ENCODE results near the gene SERPINA12. TPM values are rescaled to one million over a fixed set of nuclear protein-coding genes. Genes with fewer than 3 reads are reported as not detected.

SERPINA12 gene, protein sequence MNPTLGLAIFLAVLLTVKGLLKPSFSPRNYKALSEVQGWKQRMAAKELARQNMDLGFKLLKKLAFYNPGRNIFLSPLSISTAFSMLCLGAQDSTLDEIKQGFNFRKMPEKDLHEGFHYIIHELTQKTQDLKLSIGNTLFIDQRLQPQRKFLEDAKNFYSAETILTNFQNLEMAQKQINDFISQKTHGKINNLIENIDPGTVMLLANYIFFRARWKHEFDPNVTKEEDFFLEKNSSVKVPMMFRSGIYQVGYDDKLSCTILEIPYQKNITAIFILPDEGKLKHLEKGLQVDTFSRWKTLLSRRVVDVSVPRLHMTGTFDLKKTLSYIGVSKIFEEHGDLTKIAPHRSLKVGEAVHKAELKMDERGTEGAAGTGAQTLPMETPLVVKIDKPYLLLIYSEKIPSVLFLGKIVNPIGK
- total RNA-seq (2014; rRNA removed; shearing (Covaris generic)), result not detected in 2 replicates

DNA sequence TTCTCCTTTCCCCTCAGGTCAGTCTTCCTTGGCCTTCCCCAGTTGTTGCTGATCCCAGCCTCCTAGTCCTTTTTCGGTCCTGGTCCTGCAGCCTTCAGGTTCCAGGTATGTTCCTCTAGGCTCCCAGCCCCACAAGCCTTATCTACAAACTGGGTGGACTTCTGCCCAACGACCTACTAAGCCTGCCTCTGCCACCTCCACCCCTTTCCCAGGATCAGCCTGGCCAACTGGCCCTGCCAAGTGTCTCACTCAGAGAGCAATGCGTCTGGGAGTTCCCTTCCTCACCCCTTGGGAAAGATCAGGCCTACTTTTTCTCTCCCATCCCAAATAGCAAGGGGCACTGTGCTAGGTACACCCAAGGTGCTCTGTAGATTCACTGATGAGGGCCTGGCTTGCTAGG lies at the start of gene SERPINA12:
SERPINA12 (minus strand) TSS at position 114 of the 400 bp plus-strand sequence. CDS start 11,072 bp downstream, outside the sequence.
- DNase-seq (ENCODE audit: low read depth in 1 of 2, low spot score in 2 of 2), result no peak
- no peak within 1 kb of the TSS for H3K4me3 ChIP-seq
- H3K27me3 ChIP-seq (replicated peaks), result no peaks in the 10 kb centered on the region
- no peaks in the 10 kb centered on the region for H3K36me3 ChIP-seq
- H3K4me1 ChIP-seq (replicated peaks), result no peaks in the 10 kb centered on the region
- H3K27ac ChIP-seq, result no peak within 1 kb of the TSS
- no peaks in the 10 kb centered on the region for H3K9me3 ChIP-seq (replicated peaks)

GRCh38 chr14:94558842-94559241 lies 49.6 kb upstream of the SERPINA12 start:
- no peaks in the 10 kb centered on the region for H3K4me1 ChIP-seq (replicated peaks)
- H3K9me3 ChIP-seq (replicated peaks), result no peaks in the 10 kb centered on the region
- H3K27me3 ChIP-seq (replicated peaks), result no peaks in the 10 kb centered on the region
- no peak for DNase-seq (ENCODE audit: low read depth in 1 of 2, low spot score in 2 of 2)
- no peaks in the 10 kb centered on the region for H3K36me3 ChIP-seq
- no peak overlapping the region for H3K27ac ChIP-seq
- H3K4me3 ChIP-seq, result no peak overlapping the region

- H3K27ac ChIP-seq, result no peak overlapping the region
- no peaks in the 10 kb centered on the region for H3K36me3 ChIP-seq
- H3K9me3 ChIP-seq (replicated peaks), result no peaks in the 10 kb centered on the region
- H3K4me1 ChIP-seq (replicated peaks), result no peaks in the 10 kb centered on the region
- no peaks in the 10 kb centered on the region for H3K27me3 ChIP-seq (replicated peaks)
- DNase-seq (ENCODE audit: low read depth in 1 of 2, low spot score in 2 of 2), result no peak
- no peak overlapping the region for H3K4me3 ChIP-seq
These were observed 48.1 kb upstream of the SERPINA12 start for GRCh38 chr14:94557327-94557726.

DNA sequence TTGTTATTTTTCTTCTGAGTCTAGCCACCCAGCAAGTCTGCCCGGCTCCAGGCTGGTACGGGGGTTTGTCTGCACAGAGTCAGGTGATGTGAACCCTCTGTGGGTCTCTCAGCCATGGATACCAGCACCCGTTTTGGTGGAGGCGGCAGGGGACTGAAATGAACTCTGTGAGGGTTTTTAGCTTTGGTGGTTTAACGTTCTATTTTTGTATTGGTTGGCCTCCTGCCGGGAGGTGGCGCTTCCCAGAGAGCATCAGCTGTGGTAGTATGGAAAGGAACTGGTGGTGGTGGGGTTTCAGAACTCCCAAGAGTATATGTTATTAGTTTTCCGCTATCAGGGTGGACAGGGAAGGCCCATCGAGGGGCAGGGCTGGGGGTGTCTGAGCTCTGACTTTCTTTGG lies 46.7 kb upstream of the SERPINA12 start:
- no peak overlapping the region for H3K4me3 ChIP-seq
- no peak overlapping the region for H3K27ac ChIP-seq
- no peaks in the 10 kb centered on the region for H3K27me3 ChIP-seq (replicated peaks)
- no peaks in the 10 kb centered on the region for H3K9me3 ChIP-seq (replicated peaks)
- H3K4me1 ChIP-seq (replicated peaks), result no peaks in the 10 kb centered on the region
- H3K36me3 ChIP-seq, result no peaks in the 10 kb centered on the region
- DNase-seq (ENCODE audit: low read depth in 1 of 2, low spot score in 2 of 2), result no peak

DNA sequence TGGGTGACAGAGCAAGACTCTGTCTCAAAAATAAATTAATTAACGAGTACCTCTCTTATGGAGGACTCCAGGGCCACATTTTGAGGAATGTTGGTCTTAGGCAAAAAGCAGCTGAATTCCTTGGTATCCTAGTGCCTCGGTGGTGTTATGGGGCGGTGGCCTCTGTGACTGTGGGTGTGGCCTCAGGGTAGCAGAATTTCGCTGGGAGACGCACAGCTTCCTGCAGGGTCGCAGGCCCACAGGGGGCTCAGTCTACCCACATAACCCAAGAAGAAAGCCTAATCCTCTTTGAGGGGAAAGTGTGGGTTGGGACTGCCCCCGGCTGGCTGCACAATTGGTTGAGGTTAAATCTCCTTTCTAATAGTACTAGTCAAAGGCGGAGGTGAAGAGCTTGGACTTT lies 40.8 kb upstream of the SERPINA12 start:
- DNase-seq (ENCODE audit: low read depth in 1 of 2, low spot score in 2 of 2), result no peak
- no peak overlapping the region for H3K4me3 ChIP-seq
- H3K36me3 ChIP-seq, result no peaks in the 10 kb centered on the region
- no peaks in the 10 kb centered on the region for H3K27me3 ChIP-seq (replicated peaks)
- no peaks in the 10 kb centered on the region for H3K4me1 ChIP-seq (replicated peaks)
- no peaks in the 10 kb centered on the region for H3K9me3 ChIP-seq (replicated peaks)
- H3K27ac ChIP-seq, result no peak overlapping the region

DNA sequence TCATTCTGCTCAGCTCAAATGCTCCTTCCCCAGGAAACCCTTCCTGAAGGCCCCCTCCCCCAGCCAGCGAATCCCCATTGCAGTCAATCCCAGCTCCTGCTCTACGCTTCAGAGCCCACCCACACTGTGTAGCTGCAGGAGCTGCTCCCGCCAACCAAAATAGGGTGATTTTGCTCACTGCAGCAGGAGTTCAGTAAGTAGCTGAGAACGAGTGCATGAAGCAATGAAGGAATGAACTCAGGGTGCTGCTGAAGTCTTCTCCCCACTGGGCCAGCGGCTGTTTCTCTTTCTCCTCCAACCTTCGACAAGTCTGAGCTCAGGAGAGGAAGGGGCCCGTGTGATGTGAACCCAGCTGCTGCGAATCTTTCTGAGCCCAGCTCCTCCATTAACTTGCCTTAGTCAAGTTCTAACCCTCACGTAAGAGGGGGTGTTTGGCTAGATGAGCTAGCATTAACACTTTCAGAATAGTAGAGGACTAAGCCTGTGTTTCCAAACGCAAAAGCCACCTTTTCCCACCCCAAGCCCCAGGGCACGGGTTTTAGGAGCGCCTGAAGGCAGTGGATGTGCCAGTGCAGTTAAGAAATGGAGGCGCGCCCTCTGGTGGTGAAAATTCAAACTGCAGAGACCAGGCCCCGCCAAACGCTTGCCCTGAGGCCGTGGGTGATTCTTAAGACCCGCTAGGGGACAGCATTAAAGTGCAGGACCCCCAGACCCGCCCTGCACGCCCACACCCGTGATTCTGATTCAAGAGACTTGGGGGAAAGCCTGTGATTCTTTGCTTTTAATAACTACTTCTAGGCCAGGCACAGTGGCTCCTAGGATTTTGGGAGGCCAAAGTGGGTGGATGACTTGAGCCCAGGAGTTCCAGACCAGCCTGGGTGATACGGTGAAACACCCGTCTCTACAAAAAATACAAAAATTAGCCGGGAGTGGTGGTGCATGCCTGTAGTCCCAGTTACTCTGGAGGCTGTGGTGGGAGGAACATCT lies 40.0 kb upstream of the SERPINA12 start:
- Histone ChIP-seq H3K4me3 (no peak overlapping the region), H3K27me3 (replicated peaks) (no peaks in the 10 kb centered on the region), H3K27ac (no peak overlapping the region), H3K9me3 (replicated peaks) (no peaks in the 10 kb centered on the region), H3K36me3 (no peaks in the 10 kb centered on the region), H3K4me1 (replicated peaks) (no peaks in the 10 kb centered on the region)
- peak; percentile 50 to 63 for DNase-seq (ENCODE audit: low read depth in 1 of 2, low spot score in 2 of 2)

- H3K4me1 ChIP-seq (replicated peaks), result no peaks in the 10 kb centered on the region
- no peaks in the 10 kb centered on the region for H3K9me3 ChIP-seq (replicated peaks)
- no peaks in the 10 kb centered on the region for H3K36me3 ChIP-seq
- no peak for DNase-seq (ENCODE audit: low read depth in 1 of 2, low spot score in 2 of 2)
- no peaks in the 10 kb centered on the region for H3K27me3 ChIP-seq (replicated peaks)
- no peak overlapping the region for H3K27ac ChIP-seq
- no peak overlapping the region for H3K4me3 ChIP-seq
These were observed 39.1 kb upstream of the SERPINA12 start for GRCh38 chr14:94548131-94548998.

GRCh38 chr14:94547726-94548125 lies 38.5 kb upstream of the SERPINA12 start:
- no peak overlapping the region for H3K4me3 ChIP-seq
- H3K4me1 ChIP-seq (replicated peaks), result peaks cover under 1% of the 10 kb centered on the region; the same call in 1 of the 2 replicates
- no peaks in the 10 kb centered on the region for H3K27me3 ChIP-seq (replicated peaks)
- no peak for DNase-seq (ENCODE audit: low read depth in 1 of 2, low spot score in 2 of 2)
- no peaks in the 10 kb centered on the region for H3K36me3 ChIP-seq
- no peak overlapping the region for H3K27ac ChIP-seq
- no peaks in the 10 kb centered on the region for H3K9me3 ChIP-seq (replicated peaks)

DNA sequence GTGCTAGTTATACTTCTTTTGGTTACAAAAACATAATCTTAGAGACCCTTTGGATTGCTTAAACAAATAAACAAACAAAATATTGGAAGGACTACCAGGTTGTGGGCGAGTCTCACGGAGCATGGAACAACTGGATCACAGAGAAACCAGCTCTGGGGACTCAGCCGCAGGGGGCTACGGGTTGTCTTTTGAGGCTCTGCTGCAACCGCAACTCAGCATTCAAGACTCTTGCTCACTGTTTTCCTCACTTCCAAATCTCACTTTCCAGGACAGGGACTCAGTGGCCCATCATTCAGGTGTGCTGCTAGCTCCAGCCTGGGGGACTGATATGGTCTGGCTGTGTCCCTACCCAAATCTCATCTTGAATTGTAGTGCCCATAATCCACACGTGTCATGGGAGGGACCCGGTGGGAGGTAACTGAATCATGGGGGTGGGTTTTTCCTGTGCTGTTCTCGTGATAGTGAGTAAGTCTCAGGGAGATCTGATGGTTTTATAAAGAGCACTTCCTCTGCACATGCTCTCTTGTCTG lies 37.9 kb upstream of the SERPINA12 start:
- no peaks in the 10 kb centered on the region for H3K9me3 ChIP-seq (replicated peaks)
- no peaks in the 10 kb centered on the region for H3K36me3 ChIP-seq
- peaks cover 5% of the 10 kb centered on the region for H3K4me1 ChIP-seq (replicated peaks)
- H3K27me3 ChIP-seq (replicated peaks), result no peaks in the 10 kb centered on the region
- H3K4me3 ChIP-seq, result no peak overlapping the region
- H3K27ac ChIP-seq, result no peak overlapping the region
- no peak for DNase-seq (ENCODE audit: low read depth in 1 of 2, low spot score in 2 of 2)

DNA sequence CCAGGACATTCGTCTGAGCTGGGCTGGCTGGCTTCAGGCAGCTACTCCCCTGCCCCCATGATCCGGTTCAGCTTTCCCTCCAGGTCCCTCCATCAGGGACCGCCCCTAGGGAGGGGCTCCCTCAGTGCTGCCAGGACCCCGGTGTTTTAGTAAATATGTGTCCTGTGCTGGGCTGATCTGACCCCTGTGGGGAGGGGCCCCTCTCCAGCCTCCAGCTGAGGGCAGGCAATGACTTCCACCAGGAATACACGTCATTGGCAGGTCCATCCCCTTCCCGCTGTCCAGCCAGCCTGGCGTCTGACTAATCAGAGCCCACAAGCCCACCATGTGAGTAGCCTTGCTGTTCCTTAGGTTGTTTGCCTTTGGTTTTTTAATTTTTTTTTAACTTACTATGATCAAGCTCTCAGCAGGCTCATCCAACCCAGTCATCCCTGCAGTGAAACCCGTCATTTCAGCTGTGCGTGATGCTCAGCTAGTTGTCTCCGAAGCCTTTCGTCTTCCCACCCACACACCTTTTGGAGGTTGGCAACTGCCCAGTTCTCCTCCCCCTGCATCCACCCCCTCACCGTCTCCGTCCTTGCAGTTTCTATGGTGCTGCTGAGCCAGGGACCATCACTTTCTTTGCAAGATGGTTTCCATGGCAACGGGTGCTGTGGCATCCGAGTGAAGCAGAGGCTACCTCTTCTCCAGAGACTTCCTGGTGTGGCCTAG lies 36.0 kb upstream of the SERPINA12 start:
- H3K4me1 ChIP-seq (replicated peaks), result peaks cover 8% of the 10 kb centered on the region
- H3K9me3 ChIP-seq (replicated peaks), result no peaks in the 10 kb centered on the region
- H3K27me3 ChIP-seq (replicated peaks), result no peaks in the 10 kb centered on the region
- no peak for DNase-seq (ENCODE audit: low read depth in 1 of 2, low spot score in 2 of 2)
- no peak overlapping the region for H3K27ac ChIP-seq
- H3K36me3 ChIP-seq, result no peaks in the 10 kb centered on the region
- H3K4me3 ChIP-seq, result no peak overlapping the region

- no peak for DNase-seq (ENCODE audit: low read depth in 1 of 2, low spot score in 2 of 2)
- H3K4me3 ChIP-seq, result no peak overlapping the region
These were observed 35.5 kb upstream of the SERPINA12 start for GRCh38 chr14:94544726-94545125.

DNA sequence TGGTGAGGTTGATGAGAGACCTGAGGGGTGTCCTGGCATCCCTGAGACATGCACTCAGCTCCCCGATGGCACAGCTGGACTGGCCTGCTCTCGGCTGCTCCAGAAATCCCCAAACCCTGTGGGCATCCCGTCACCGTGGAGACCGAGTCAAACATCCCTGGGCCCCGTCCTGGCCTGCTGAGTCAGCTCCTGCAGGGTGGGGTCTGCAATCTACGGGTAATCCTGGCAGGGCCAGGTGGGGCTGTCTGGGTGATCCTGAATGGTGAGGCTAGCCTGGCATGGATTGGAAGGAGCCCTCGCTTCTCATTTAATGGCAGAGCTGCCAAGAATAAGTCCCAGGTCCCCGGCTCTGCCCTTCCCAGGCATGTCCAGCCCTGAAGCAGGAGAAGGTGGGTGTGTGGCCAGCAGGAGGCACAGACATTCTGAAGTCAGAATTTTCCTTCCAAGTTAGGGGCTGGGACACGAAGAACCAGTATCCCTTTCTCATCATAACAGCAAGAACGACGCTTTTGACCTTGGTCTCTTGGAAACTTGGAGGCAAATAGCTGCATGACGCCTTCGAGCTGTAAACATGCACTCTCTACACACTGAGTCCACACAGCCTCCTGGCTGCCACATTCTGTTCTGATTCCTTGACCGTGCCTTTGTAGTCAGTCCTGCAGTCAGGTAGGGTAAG lies 34.3 kb upstream of the SERPINA12 start:
- Histone ChIP-seq H3K36me3 (no peaks in the 10 kb centered on the region), H3K27me3 (replicated peaks) (no peaks in the 10 kb centered on the region), H3K9me3 (replicated peaks) (no peaks in the 10 kb centered on the region), H3K27ac (no peak overlapping the region), H3K4me3 (no peak overlapping the region), H3K4me1 (replicated peaks) (peaks cover 8% of the 10 kb centered on the region)
- DNase-seq (ENCODE audit: low read depth in 1 of 2, low spot score in 2 of 2), result no peak

More at GRCh38 chr14:94544726-94545125, 35.5 kb upstream of the SERPINA12 start:
- peaks cover 8% of the 10 kb centered on the region for H3K4me1 ChIP-seq (replicated peaks)
- no peaks in the 10 kb centered on the region for H3K27me3 ChIP-seq (replicated peaks)
- H3K36me3 ChIP-seq, result no peaks in the 10 kb centered on the region
- H3K27ac ChIP-seq, result no peak overlapping the region
- no peaks in the 10 kb centered on the region for H3K9me3 ChIP-seq (replicated peaks)

Data from SJSA1 (cell line).